Osteocyte (in vitro differentiated cells): Measurements from ENCODE around the gene PTPRN2. TPM values are rescaled to one million over a fixed set of nuclear protein-coding genes. Genes with fewer than 3 reads are reported as not detected.

Source experiments
- DNase-seq: peaks from one replicate; pipeline ENCODE4 v3.0.0; 2021; ENCODE audit warnings: mixed read lengths; ENCODE audit not compliant: unreplicated experiment; ENCODE audit errors: extremely low spot score
- H3K27ac Mint-ChIP-seq: one replicate; pipeline ENCODE4 v1.8.0; 2021; ENCODE audit warnings: mild to moderate bottlenecking, mixed read lengths; ENCODE audit not compliant: unreplicated experiment
- H3K27me3 Mint-ChIP-seq: one replicate; pipeline ENCODE4 v1.8.0; 2021; ENCODE audit warnings: mixed read lengths; ENCODE audit not compliant: unreplicated experiment
- H3K36me3 Mint-ChIP-seq: one replicate; pipeline ENCODE4 v1.8.0; 2021; ENCODE audit warnings: mixed read lengths; ENCODE audit not compliant: unreplicated experiment
- H3K4me1 Mint-ChIP-seq: one replicate; pipeline ENCODE4 v1.8.0; 2021; ENCODE audit warnings: mixed read lengths; ENCODE audit not compliant: unreplicated experiment
- H3K4me3 Mint-ChIP-seq: one replicate; pipeline ENCODE4 v1.8.0; 2021; ENCODE audit warnings: mild to moderate bottlenecking, moderate library complexity, mixed read lengths; ENCODE audit not compliant: unreplicated experiment
- H3K9me3 Mint-ChIP-seq: one replicate; pipeline ENCODE4 v1.8.0; 2021; ENCODE audit warnings: mixed read lengths; ENCODE audit not compliant: unreplicated experiment
- CTCF ChIP-seq: fragments of 200-600 bp; sonication (generic); IDR thresholded peaks from 2 replicates; pipeline ENCODE4 v1.5.0; 2021; ENCODE audit warnings: antibody characterized with exemption, mild to moderate bottlenecking, moderate library complexity
- total RNA-seq: library from RNA; stranded (reverse); gene quantifications from 2 replicates; pipeline ENCODE4 v1.2.1, GENCODE V29; 2021

Gene PTPRN2
- total RNA-seq, 1 donor from 2014 or later, result 0.59 TPM

DNA sequence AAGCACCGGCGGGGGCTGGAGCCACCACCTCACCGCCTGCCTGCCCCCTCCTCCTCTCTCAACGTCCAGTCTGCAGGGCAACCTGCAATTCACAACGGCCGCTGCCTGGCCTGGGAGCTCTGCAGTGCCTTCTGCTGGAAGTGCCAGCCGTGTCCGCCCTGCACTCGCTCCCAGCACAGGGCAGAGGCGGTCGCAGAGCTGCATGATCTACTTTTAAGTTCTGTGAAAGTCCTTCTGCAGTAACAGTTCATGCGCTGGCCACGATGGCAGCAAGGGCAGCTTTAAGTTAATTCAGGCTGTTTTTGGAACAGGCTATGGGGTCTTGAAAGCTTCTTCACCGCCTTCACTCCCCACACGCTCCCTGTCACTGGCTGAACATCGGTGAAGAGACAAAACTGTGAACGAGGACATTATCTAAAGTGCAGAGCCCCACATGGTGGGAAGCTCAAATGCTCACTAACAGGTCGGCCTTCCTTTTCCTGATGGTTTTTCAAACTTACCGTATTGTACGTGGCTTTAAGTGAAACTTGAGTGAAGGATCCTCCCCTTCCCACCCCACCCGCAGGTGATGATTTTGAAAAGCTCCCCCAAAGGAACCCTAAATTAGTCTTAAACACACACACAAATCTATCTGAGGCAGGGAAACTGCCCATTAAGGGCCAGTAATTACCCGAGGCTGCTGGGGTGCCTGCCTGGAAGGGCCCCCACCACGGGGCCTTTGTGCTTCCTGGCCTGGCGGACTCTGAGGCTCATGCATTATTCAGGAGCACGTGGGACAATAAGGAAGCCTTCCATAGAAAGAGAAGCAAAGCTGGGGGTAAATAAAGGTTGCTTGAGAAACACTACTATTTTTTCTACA, 746.5 kb downstream of the PTPRN2 start:
- Mint-ChIP-seq H3K36me3 (no peaks in the 10 kb centered on the region), H3K4me3 (no peak overlapping the region), H3K27ac (no peak overlapping the region), H3K27me3 (no peaks in the 10 kb centered on the region), H3K9me3 (peaks cover 6% of the 10 kb centered on the region), H3K4me1 (no peaks in the 10 kb centered on the region)
- TF ChIP-seq CTCF, result no peak
- DNase-seq, result no peak

GRCh38 chr7:157840174-157840913, 747.3 kb downstream of the PTPRN2 start:
- no peaks in the 10 kb centered on the region for H3K27me3 Mint-ChIP-seq
- H3K4me3 Mint-ChIP-seq, result no peak overlapping the region
- no peaks in the 10 kb centered on the region for H3K4me1 Mint-ChIP-seq
- peaks cover 7% of the 10 kb centered on the region for H3K9me3 Mint-ChIP-seq
- H3K36me3 Mint-ChIP-seq, result no peaks in the 10 kb centered on the region
- TF ChIP-seq CTCF, result no peak
- no peak for DNase-seq
- no peak overlapping the region for H3K27ac Mint-ChIP-seq

GRCh38 chr7:157839672-157840167, 747.9 kb downstream of the PTPRN2 start:
- TF ChIP-seq CTCF, result no peak
- H3K9me3 Mint-ChIP-seq, result peaks cover 7% of the 10 kb centered on the region
- H3K4me3 Mint-ChIP-seq, result no peak overlapping the region
- no peak overlapping the region for H3K27ac Mint-ChIP-seq
- H3K27me3 Mint-ChIP-seq, result no peaks in the 10 kb centered on the region
- no peaks in the 10 kb centered on the region for H3K36me3 Mint-ChIP-seq
- H3K4me1 Mint-ChIP-seq, result no peaks in the 10 kb centered on the region
- DNase-seq, result no peak

DNA sequence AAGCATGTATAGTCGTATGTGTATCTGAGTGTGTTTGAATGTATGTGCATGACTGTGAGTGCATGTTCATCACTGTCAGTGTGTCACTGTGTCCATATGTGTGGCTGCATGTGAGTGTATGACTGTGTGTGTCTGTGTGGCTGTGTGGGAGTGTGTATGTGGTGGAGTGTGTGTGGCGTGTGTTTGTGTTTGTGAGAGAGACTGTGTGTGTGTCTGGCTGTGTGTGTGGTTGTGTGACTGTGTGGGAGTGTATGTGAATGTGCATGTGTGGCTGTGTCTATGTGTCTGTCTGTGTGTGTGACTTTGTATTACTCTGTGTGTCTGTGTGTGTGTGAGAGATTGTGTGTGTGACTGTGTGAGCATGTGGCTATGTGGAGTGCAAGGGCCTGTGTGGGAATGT, 748.4 kb downstream of the PTPRN2 start:
- Mint-ChIP-seq H3K4me3 (no peak overlapping the region), H3K27me3 (no peaks in the 10 kb centered on the region), H3K9me3 (peaks cover 7% of the 10 kb centered on the region), H3K27ac (no peak overlapping the region), H3K36me3 (no peaks in the 10 kb centered on the region), H3K4me1 (no peaks in the 10 kb centered on the region)
- no peak for TF ChIP-seq CTCF
- DNase-seq, result no peak

DNA sequence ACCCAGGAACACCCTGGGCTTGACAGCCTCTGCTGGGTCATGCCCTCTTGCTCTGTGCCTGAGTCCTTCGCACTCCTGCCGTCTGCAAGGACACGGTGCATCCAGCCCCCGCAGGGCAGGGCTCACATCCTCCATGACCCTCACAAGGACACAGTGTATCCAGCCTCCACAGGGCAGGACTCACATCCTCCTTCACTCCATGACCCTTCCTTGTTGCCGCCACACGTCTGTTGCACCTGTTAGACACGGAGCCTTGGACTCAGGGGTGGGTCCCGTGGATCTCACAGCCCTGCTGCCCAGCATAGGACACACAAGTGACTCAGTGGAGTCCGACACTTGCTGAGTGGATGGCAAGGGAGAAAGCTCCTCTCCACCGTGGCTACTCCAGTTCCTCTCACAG, 750.1 kb downstream of the PTPRN2 start:
- no peak for TF ChIP-seq CTCF
- H3K36me3 Mint-ChIP-seq, result no peaks in the 10 kb centered on the region
- H3K4me1 Mint-ChIP-seq, result no peaks in the 10 kb centered on the region
- H3K4me3 Mint-ChIP-seq, result no peak overlapping the region
- peaks cover 8% of the 10 kb centered on the region for H3K9me3 Mint-ChIP-seq
- no peak for DNase-seq
- no peak overlapping the region for H3K27ac Mint-ChIP-seq
- H3K27me3 Mint-ChIP-seq, result no peaks in the 10 kb centered on the region
